ENCODE measurements around the gene RNF19B. TPM values are rescaled to one million over a fixed set of nuclear protein-coding genes. Genes with fewer than 3 reads are reported as not detected.
A peak's percentile ranks its signal among the peaks of the same experiment; 100 is the strongest.
"Not testable (repeated sequence)": the region's sequence is repeated elsewhere in the genome, so short reads cannot be mapped to it uniquely, and the experiment has no call there.

The RNF19B gene
- 29.6 TPM for total RNA-seq

- DNase-seq (ENCODE audit: low spot score): peak; percentile 97
Measured at GRCh38 chr1:32964461-32965250, at the start of gene RNF19B. Gene RNF19B (minus strand): TSS chr1:32964809. CDS start chr1:32964685, 124 bp downstream.

GRCh38 chr1:33013791-33014190 is 49.2 kb upstream of the RNF19B start:
- no peak for DNase-seq (ENCODE audit: low spot score)

- no peak for DNase-seq (ENCODE audit: low spot score)
Measured at GRCh38 chr1:33012165-33012564, 47.6 kb upstream of the RNF19B start.

- no peak for DNase-seq (ENCODE audit: low spot score)
Measured at GRCh38 chr1:33010932-33011731, 46.5 kb upstream of the RNF19B start.

GRCh38 chr1:33009561-33009960 is 45.0 kb upstream of the RNF19B start:
- DNase-seq (ENCODE audit: low spot score): no peak

GRCh38 chr1:33008051-33008914 is 43.7 kb upstream of the RNF19B start:
- peak; percentile 67 for DNase-seq (ENCODE audit: low spot score)

- DNase-seq (ENCODE audit: low spot score): peak; percentile 72
Measured at GRCh38 chr1:33007190-33008050, 42.8 kb upstream of the RNF19B start.

- no peak for DNase-seq (ENCODE audit: low spot score)
Measured at GRCh38 chr1:33005838-33006421, 41.3 kb upstream of the RNF19B start.

GRCh38 chr1:33005117-33005837 is 40.7 kb upstream of the RNF19B start:
- no peak for DNase-seq (ENCODE audit: low spot score)

- DNase-seq (ENCODE audit: low spot score): no peak
Measured at GRCh38 chr1:33004613-33005012, 40.0 kb upstream of the RNF19B start.

GRCh38 chr1:33003657-33004056 is 39.0 kb upstream of the RNF19B start:
- DNase-seq (ENCODE audit: low spot score): no peak

GRCh38 chr1:33002006-33002405 is 37.4 kb upstream of the RNF19B start:
- DNase-seq (ENCODE audit: low spot score): no peak

GRCh38 chr1:33001282-33001681 is 36.7 kb upstream of the RNF19B start:
- no peak for DNase-seq (ENCODE audit: low spot score)

- no peak for DNase-seq (ENCODE audit: low spot score)
Measured at GRCh38 chr1:33000427-33001026, 35.9 kb upstream of the RNF19B start.

- no peak for DNase-seq (ENCODE audit: low spot score)
Measured at GRCh38 chr1:32998997-32999396, 34.4 kb upstream of the RNF19B start.

GRCh38 chr1:32998064-32998463 is 33.5 kb upstream of the RNF19B start:
- DNase-seq (ENCODE audit: low spot score): no peak

- DNase-seq (ENCODE audit: low spot score): no peak
Measured at GRCh38 chr1:32997381-32997891, 32.8 kb upstream of the RNF19B start.

- DNase-seq (ENCODE audit: low spot score): not testable (repeated sequence)
Measured at GRCh38 chr1:32993324-32993636, 28.7 kb upstream of the RNF19B start.

Data from ureter (tissue), 1 donor.